Endodermal cell (in vitro differentiated cells): Measurements from ENCODE around the gene TPM3. TPM values are rescaled to one million over a fixed set of nuclear protein-coding genes. Genes with fewer than 3 reads are reported as not detected.
A peak's percentile ranks its signal among the peaks of the same experiment; 100 is the strongest.

Experiments
- DNase-seq: peaks from one replicate; pipeline ENCODE4 v3.0.0-alpha.2; 2017
- H3K27ac ChIP-seq: 2 replicates; pipeline ENCODE4 v1.5.1; 2013; ENCODE audit warnings: mild to moderate bottlenecking, low read depth, low read length, moderate library complexity
- H3K27me3 ChIP-seq: 2 replicates; pipeline ENCODE4 v1.6.1; 2013; ENCODE audit warnings: mild to moderate bottlenecking, low read length, moderate library complexity; ENCODE audit not compliant: insufficient read depth, control insufficient read depth, poor library complexity, severe bottlenecking
- H3K36me3 ChIP-seq: 2 replicates; pipeline ENCODE4 v1.7.0; 2013; ENCODE audit warnings: mild to moderate bottlenecking, low read length, moderate library complexity; ENCODE audit not compliant: control insufficient read depth, insufficient read depth
- H3K4me1 ChIP-seq: one replicate; pipeline ENCODE4 v1.7.0; 2013; ENCODE audit warnings: low read length; ENCODE audit not compliant: control insufficient read depth, insufficient read depth
- H3K4me3 ChIP-seq: 2 replicates; pipeline ENCODE4 v1.5.1; 2013; ENCODE audit warnings: mild to moderate bottlenecking, low read length, moderate library complexity
- H3K9ac ChIP-seq: 2 replicates; pipeline ENCODE4 v1.6.1; 2013; ENCODE audit warnings: mild to moderate bottlenecking, low read length, moderate library complexity; ENCODE audit not compliant: poor library complexity, severe bottlenecking; ENCODE audit errors: extremely low read depth
- H3K9me3 ChIP-seq: 2 replicates; pipeline ENCODE4 v1.6.1; 2013; ENCODE audit warnings: mild to moderate bottlenecking, low read length, moderate library complexity; ENCODE audit not compliant: control insufficient read depth
- H3K27ac Mint-ChIP-seq: 2 replicates; pipeline ENCODE4 v1.8.0; 2020; ENCODE audit warnings: mixed read lengths
- H3K27me3 Mint-ChIP-seq: 2 replicates; pipeline ENCODE4 v1.8.0; 2021; ENCODE audit warnings: mild to moderate bottlenecking, mixed read lengths; ENCODE audit not compliant: insufficient read depth
- H3K36me3 Mint-ChIP-seq: 2 replicates; pipeline ENCODE4 v1.8.0; 2020; ENCODE audit warnings: low read depth, mixed read lengths
- H3K4me1 Mint-ChIP-seq: 2 replicates; pipeline ENCODE4 v1.8.0; 2020; ENCODE audit warnings: mixed read lengths
- H3K4me3 Mint-ChIP-seq: 2 replicates; pipeline ENCODE4 v1.8.0; 2020; ENCODE audit warnings: mild to moderate bottlenecking, moderate library complexity, mixed read lengths
- H3K9me3 Mint-ChIP-seq: 2 replicates; pipeline ENCODE4 v1.8.0; 2020; ENCODE audit warnings: mild to moderate bottlenecking, mixed read lengths
- WGBS, 2 experiments: methylation state at CpG; one replicate each; pipeline versions ENCODE4 v1.1.5 to v1.1.7; 2013; ENCODE audit warnings: missing lambda C conversion rate in 2 of 2, mixed read lengths in 1 of 2; ENCODE audit not compliant: insufficient coverage in 1 of 2, insufficient read length in 1 of 2; 5-methylcytosine and 5-hydroxymethylcytosine counted together
- total RNA-seq, 2 donors: library from RNA; stranded (reverse); fragmentation: NEBNext Ultra II Directional in 1 of 2; extraction: Animal tissue kit (Norgen Biotek cat#: 25700) in 1 of 2; gene quantifications; 2 replicates in 1 of 2; 3 replicates in 1 of 2; pipeline ENCODE4 v1.2.1, GENCODE V29; 2021
- TF ChIP-seq, protein P1 (sequence below): fragments of 200-600 bp; sonication (generic); conservative IDR thresholded peaks from 2 replicates; pipeline ENCODE4 v1.5.0; 2021; ENCODE audit warnings: antibody characterized with exemption, mild to moderate bottlenecking

TPM3 gene
- total RNA-seq, 2 donors from 2014 or later: 597 to 679 TPM

DNA sequence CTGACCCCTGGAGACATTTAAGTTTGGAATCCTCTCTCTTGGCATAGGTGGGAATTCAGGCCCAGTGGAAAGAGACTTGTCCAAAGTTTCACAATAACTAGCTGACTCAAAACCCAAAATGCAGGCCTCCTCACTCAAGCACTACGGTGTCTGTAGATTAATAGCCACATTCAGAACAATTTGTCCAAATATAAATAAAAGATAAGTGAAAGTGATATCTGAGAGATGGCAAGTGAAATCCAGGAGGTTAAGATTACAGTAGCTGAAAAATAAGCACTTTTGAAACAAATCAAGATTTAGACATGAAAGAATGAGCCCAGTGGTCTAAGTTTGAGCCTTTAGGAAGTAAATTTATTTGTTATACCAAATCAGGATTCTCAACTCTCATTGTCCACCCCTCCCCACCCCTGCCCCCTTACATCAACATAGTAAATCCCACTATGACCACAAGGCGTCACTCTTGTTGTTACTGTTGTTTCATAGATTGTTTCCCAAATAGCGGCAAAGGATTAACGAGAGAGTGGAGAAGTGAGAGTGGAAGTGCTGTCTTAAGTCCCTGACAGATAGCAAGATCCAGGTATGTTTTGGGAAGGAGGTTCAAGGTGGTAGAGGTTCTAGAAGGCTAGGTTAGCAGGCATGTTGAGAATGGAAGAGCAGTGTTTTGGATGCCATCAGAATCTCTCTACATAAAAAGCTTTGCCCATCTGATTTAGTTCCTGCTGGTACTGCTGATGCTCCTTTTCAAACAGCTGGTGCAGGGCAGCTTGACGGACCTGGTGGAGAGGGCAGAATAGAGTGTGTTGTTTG lies 7.1 kb upstream of the TPM3 start:
- TF ChIP-seq, protein P1, sequence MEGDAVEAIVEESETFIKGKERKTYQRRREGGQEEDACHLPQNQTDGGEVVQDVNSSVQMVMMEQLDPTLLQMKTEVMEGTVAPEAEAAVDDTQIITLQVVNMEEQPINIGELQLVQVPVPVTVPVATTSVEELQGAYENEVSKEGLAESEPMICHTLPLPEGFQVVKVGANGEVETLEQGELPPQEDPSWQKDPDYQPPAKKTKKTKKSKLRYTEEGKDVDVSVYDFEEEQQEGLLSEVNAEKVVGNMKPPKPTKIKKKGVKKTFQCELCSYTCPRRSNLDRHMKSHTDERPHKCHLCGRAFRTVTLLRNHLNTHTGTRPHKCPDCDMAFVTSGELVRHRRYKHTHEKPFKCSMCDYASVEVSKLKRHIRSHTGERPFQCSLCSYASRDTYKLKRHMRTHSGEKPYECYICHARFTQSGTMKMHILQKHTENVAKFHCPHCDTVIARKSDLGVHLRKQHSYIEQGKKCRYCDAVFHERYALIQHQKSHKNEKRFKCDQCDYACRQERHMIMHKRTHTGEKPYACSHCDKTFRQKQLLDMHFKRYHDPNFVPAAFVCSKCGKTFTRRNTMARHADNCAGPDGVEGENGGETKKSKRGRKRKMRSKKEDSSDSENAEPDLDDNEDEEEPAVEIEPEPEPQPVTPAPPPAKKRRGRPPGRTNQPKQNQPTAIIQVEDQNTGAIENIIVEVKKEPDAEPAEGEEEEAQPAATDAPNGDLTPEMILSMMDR: peak; percentile 74
- H3K4me3 ChIP-seq: no peak overlapping the region
- H3K27me3 ChIP-seq: peaks cover 10% of the 10 kb centered on the region
- Mint-ChIP-seq H3K27ac (no peak overlapping the region), H3K4me3 (no peak overlapping the region), H3K36me3 (no peaks in the 10 kb centered on the region), H3K9me3 (no peaks in the 10 kb centered on the region), H3K27me3 (peaks cover 12% of the 10 kb centered on the region), H3K4me1 (no peaks in the 10 kb centered on the region)
- H3K4me1 ChIP-seq: no peaks in the 10 kb centered on the region
- H3K36me3 ChIP-seq: no peaks in the 10 kb centered on the region
- DNase-seq: peak; percentile 80
- H3K9ac ChIP-seq: no peak overlapping the region
- WGBS, 2 experiments: 24% methylated on average over 5 of the region's 5 CpGs; no CpG with 5 or more reads in 1 of the 2 experiments
- no peaks in the 10 kb centered on the region for H3K9me3 ChIP-seq
- H3K27ac ChIP-seq: no peak overlapping the region

- H3K4me3 Mint-ChIP-seq: no peak overlapping the region
- H3K27ac Mint-ChIP-seq: no peak overlapping the region
- H3K4me1 Mint-ChIP-seq: peaks cover 7% of the 10 kb centered on the region
- Histone ChIP-seq H3K9me3 (no peaks in the 10 kb centered on the region), H3K27ac (no peak overlapping the region), H3K4me1 (peaks cover 9% of the 10 kb centered on the region), H3K27me3 (peaks cover 22% of the 10 kb centered on the region), H3K36me3 (no peaks in the 10 kb centered on the region), H3K4me3 (no peak overlapping the region), H3K9ac (no peak overlapping the region)
- no peaks in the 10 kb centered on the region for H3K9me3 Mint-ChIP-seq
- H3K27me3 Mint-ChIP-seq: peaks cover 35% of the 10 kb centered on the region
- H3K36me3 Mint-ChIP-seq: no peaks in the 10 kb centered on the region
- DNase-seq: no peak
- 82 to 84% methylated on average over 6 to 8 of the region's 8 CpGs for WGBS, 2 experiments
- TF ChIP-seq, protein P1: no peak
Measured at GRCh38 chr1:154193821-154194220, 1.9 kb upstream of the TPM3 start.

DNA sequence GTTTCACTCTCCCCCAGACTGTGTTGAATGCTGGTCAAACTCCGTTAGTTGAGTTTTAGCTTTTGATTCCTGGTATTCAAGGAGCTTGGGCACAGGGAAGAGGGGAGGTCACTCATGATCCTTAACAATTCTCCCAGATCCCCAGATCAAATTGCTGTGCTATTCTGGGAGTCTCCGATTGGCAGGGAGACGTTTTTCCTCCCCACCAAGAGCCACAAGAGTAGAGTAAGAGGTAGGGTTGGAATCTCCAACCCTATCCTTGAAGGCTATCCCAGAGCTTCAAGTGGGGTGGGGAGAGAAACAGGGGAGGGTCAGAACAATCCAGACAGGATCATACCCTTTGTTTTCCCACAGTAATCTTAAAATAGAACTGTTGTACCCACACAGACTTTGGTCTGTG lies 576 bp upstream of the TPM3 start:
- Mint-ChIP-seq H3K9me3 (no peaks in the 10 kb centered on the region), H3K27me3 (peaks cover 33% of the 10 kb centered on the region), H3K4me1 (peaks cover 11% of the 10 kb centered on the region), H3K27ac (no peak overlapping the region), H3K4me3 (no peak overlapping the region), H3K36me3 (no peaks in the 10 kb centered on the region)
- H3K9me3 ChIP-seq: no peaks in the 10 kb centered on the region
- H3K27me3 ChIP-seq: peaks cover 22% of the 10 kb centered on the region
- no peak overlapping the region for H3K9ac ChIP-seq
- 71% methylated on average over 3 of the region's 3 CpGs; no CpG with 5 or more reads in 1 of the 2 experiments for WGBS, 2 experiments
- TF ChIP-seq, protein P1: no peak
- no peak for DNase-seq
- H3K36me3 ChIP-seq: no peaks in the 10 kb centered on the region
- H3K4me3 ChIP-seq: no peak overlapping the region
- H3K4me1 ChIP-seq: peaks cover 9% of the 10 kb centered on the region
- H3K27ac ChIP-seq: peak overlapping the region; percentile 70
